Measurements from ENCODE around the gene PRKCZ. TPM values are rescaled to one million over a fixed set of nuclear protein-coding genes. Genes with fewer than 3 reads are reported as not detected.

PRKCZ gene
- total RNA-seq, 1 donor from 2014 or later = 17.9 TPM

DNA sequence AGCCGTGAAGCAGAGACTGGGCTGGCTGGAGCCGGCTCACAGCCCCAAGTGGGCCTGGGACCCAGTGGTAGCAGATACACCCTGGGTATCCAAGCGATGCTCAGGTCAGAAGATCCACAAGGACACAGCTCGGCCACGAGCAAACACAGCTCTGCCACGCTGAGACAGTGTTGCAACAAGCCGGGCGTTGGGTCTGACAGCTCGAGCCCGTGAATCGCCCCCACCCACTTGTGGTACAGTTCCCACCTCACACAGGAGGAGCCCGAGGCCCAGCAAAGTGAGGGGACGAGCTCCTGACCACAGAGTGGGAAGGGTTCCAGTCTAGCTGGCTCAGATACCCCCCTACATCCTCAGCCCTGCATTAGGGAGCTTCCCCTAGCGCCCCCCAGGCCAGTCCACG is 8.9 kb upstream of the PRKCZ start:
- H3K27ac ChIP-seq = no peak overlapping the region
- TF ChIP-seq POLR2A (IDR thresholded peaks at IDR 0.05) = no peak
- TF ChIP-seq, protein P1, sequence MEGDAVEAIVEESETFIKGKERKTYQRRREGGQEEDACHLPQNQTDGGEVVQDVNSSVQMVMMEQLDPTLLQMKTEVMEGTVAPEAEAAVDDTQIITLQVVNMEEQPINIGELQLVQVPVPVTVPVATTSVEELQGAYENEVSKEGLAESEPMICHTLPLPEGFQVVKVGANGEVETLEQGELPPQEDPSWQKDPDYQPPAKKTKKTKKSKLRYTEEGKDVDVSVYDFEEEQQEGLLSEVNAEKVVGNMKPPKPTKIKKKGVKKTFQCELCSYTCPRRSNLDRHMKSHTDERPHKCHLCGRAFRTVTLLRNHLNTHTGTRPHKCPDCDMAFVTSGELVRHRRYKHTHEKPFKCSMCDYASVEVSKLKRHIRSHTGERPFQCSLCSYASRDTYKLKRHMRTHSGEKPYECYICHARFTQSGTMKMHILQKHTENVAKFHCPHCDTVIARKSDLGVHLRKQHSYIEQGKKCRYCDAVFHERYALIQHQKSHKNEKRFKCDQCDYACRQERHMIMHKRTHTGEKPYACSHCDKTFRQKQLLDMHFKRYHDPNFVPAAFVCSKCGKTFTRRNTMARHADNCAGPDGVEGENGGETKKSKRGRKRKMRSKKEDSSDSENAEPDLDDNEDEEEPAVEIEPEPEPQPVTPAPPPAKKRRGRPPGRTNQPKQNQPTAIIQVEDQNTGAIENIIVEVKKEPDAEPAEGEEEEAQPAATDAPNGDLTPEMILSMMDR (IDR thresholded peaks at IDR 0.05) = no peak
- no peak for TF ChIP-seq POLR2AphosphoS5 (IDR thresholded peaks at IDR 0.05; ENCODE audit: insufficient read depth in 1 of 2, low read depth in 1 of 2)
- no peak overlapping the region for H3K4me3 ChIP-seq
- no peaks in the 10 kb centered on the region for H3K27me3 ChIP-seq
- peaks cover 19% of the 10 kb centered on the region for H3K4me1 ChIP-seq
- H3K36me3 ChIP-seq = no peaks in the 10 kb centered on the region
- no peaks in the 10 kb centered on the region for H3K9me3 ChIP-seq
- no peak for DNase-seq (ENCODE audit: extremely low spot score in 2 of 2)
- intact Hi-C loops (cut with DNase I) = loop anchor here (5.0 kb wide), 1 partner anchor 94 kb away; no protein-coding TSS in a partner anchor

DNA sequence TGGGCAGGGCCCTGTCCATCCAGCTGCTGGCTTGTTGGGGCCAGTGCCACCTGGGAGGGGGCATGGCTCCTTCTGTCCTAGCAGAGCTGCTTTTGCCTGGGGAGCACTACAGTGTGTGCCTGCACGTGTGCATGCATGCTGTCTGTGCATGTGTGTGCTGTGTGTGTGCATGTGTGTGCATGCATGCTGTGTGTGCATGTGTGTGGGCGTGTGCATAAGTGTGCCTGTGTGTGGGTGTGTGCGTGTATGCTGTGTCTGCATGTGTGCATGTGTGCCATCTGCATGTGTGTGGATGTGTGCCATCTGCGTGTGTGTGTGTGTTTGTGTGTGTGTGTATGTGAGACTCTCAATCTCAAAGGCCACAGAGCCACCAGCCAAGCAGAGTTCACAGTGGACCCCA is 8.3 kb upstream of the PRKCZ start:
- Histone ChIP-seq H3K9me3 (no peaks in the 10 kb centered on the region), H3K27ac (no peak overlapping the region), H3K4me1 (peaks cover 19% of the 10 kb centered on the region), H3K36me3 (no peaks in the 10 kb centered on the region), H3K27me3 (no peaks in the 10 kb centered on the region), H3K4me3 (no peak overlapping the region)
- no peak for DNase-seq (ENCODE audit: extremely low spot score in 2 of 2)
- intact Hi-C loops (cut with DNase I) = loop anchor here (5.0 kb wide), 1 partner anchor 95 kb away; no protein-coding TSS in a partner anchor
- TF ChIP-seq POLR2AphosphoS5 (IDR thresholded peaks at IDR 0.05; ENCODE audit: insufficient read depth in 1 of 2, low read depth in 1 of 2) = no peak
- TF ChIP-seq, protein P1 (IDR thresholded peaks at IDR 0.05) = no peak
- TF ChIP-seq POLR2A (IDR thresholded peaks at IDR 0.05) = no peak

DNA sequence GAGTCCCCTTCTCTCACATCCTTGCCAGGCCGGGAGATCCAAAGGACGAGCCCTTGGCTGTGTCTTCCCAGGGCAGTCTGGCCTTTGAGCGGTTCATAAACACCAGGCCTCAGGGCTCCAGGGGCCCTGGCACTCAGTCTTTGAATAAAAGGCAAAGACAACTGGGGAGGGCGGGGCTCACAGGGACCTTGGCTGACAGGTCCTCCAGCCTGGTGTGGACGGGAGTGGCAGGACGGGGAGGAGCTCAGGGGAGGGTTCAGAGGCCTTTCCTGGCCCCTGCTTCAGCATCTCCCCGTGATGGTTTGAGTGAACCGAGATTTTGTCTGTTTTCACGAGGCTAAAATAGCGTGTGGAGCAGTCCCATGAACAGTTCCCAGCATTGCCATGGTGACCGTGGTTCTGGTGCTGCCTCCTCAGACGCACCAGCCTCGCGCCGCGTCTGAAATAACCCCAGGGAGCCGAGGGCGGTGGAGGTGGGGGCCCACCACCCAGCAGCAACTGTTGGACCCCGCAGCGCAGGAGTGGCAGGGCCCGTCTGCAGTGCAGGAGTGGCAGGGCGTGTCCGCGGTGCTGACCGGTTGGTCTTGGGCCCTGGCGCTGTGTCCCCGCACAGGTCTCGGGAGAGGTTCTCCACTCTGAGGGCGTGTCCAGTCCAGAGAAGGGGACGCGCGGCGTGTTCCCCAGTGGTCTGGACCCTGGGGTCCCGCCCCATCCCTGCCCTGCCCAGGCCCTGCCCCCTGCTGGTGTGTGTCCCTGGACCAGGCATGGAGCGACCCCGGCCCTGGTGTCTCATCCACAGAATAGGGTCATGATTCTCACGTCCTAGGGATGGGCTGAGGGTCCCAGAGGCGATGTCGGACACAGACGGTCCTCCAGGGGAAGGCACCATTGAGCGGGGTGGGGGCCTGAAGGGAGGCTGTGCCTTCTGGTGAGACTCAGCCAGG is 7.1 kb upstream of the PRKCZ start:
- no peak for DNase-seq (ENCODE audit: extremely low spot score in 2 of 2)
- intact Hi-C loops (cut with DNase I) = loop anchor here (5.0 kb wide), 1 partner anchor 96 kb away; no protein-coding TSS in a partner anchor
- H3K4me3 ChIP-seq = no peak overlapping the region
- peaks cover 19% of the 10 kb centered on the region for H3K4me1 ChIP-seq
- TF ChIP-seq POLR2AphosphoS5 (IDR thresholded peaks at IDR 0.05; ENCODE audit: insufficient read depth in 1 of 2, low read depth in 1 of 2) (no peak), POLR2A (IDR thresholded peaks at IDR 0.05) (no peak)
- TF ChIP-seq, protein P1 (IDR thresholded peaks at IDR 0.05) = no peak
- no peaks in the 10 kb centered on the region for H3K36me3 ChIP-seq
- no peak overlapping the region for H3K27ac ChIP-seq
- no peaks in the 10 kb centered on the region for H3K9me3 ChIP-seq
- H3K27me3 ChIP-seq = no peaks in the 10 kb centered on the region

DNA sequence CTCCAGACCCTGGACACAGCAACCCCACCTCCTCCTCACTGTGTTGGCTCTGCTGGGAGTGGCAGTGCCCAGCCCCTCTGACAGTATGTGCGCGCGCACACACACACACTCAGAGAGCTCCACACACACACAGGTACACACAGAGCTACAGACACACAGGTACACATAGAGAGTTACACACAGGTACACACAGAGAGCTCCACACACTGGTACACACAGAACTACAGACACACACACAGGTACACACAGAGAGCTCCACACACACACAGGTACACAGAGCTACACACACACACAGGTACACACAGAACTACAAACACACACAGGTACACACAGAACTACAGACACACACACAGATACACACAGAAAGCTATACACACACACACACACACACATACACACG is 6.3 kb upstream of the PRKCZ start:
- no peaks in the 10 kb centered on the region for H3K9me3 ChIP-seq
- no peak overlapping the region for H3K4me3 ChIP-seq
- TF ChIP-seq POLR2AphosphoS5 (IDR thresholded peaks at IDR 0.05; ENCODE audit: insufficient read depth in 1 of 2, low read depth in 1 of 2) = no peak
- TF ChIP-seq, protein P1 (IDR thresholded peaks at IDR 0.05) = no peak
- no peak for TF ChIP-seq POLR2A (IDR thresholded peaks at IDR 0.05)
- peak overlapping the region; percentile 66 for H3K27ac ChIP-seq
- no peaks in the 10 kb centered on the region for H3K36me3 ChIP-seq
- DNase-seq (ENCODE audit: extremely low spot score in 2 of 2) = no peak
- intact Hi-C loops (cut with DNase I) = loop anchor here (5.0 kb wide), 1 partner anchor 97 kb away; no protein-coding TSS in a partner anchor
- no peaks in the 10 kb centered on the region for H3K27me3 ChIP-seq
- peaks cover 19% of the 10 kb centered on the region for H3K4me1 ChIP-seq

All from vagina (tissue), 2 donors.